GM19035 (cell line): Measurements from ENCODE around the gene ATF5.

Source experiments
- ATAC-seq: cut with Tn5 transposase; IDR thresholded peaks from one replicate; pipeline ENCODE4 v1.9.1; 2021; ENCODE audit not compliant: unreplicated experiment

Gene ATF5

GRCh38 chr19:49972841-49973240, 43.8 kb downstream of the ATF5 start:
- ATAC-seq, result no peak

GRCh38 chr19:49973987-49974386, 45.0 kb downstream of the ATF5 start:
- no peak for ATAC-seq

GRCh38 chr19:49975051-49975450, 46.0 kb downstream of the ATF5 start:
- no peak for ATAC-seq

GRCh38 chr19:49976496-49976895, 47.5 kb downstream of the ATF5 start:
- ATAC-seq, result no peak

- ATAC-seq, result no peak
Measured at GRCh38 chr19:49977076-49977475, 48.1 kb downstream of the ATF5 start.

- no peak for ATAC-seq
Measured at GRCh38 chr19:49977881-49978280, 48.9 kb downstream of the ATF5 start.

GRCh38 chr19:49978324-49978723, 49.3 kb downstream of the ATF5 start:
- no peak for ATAC-seq

GRCh38 chr19:49981603-49982593, 52.9 kb downstream of the ATF5 start:
- no peak for ATAC-seq
